H9 (cell line): ENCODE measurements around the gene SMIM36. TPM values are rescaled to one million over a fixed set of nuclear protein-coding genes. Genes with fewer than 3 reads are reported as not detected.

ENCODE experiments used
- DNase-seq: peaks from one replicate; pipeline ENCODE4 v3.0.0-alpha.2; 2017
- H2AFZ ChIP-seq: one replicate; pipeline ENCODE4 v1.6.1; 2013; ENCODE audit warnings: mild to moderate bottlenecking, low read length, control low read depth, moderate library complexity
- H2AK5ac ChIP-seq: 2 replicates; pipeline ENCODE4 v1.6.1; 2013; ENCODE audit warnings: low read length, control low read depth, mixed read lengths; ENCODE audit not compliant: insufficient read length
- H2BK120ac ChIP-seq: one replicate; pipeline ENCODE4 v1.6.1; 2013; ENCODE audit warnings: low read depth, mild to moderate bottlenecking, low read length, control low read depth, inconsistent platforms; ENCODE audit not compliant: poor library complexity, severe bottlenecking
- H2BK12ac ChIP-seq: 2 replicates; pipeline ENCODE4 v1.6.1; 2013; ENCODE audit warnings: low read length, control low read depth, mixed read lengths, low read depth; ENCODE audit not compliant: insufficient read length
- H2BK15ac ChIP-seq: 2 replicates; pipeline ENCODE4 v1.6.1; 2013; ENCODE audit warnings: low read depth, low read length, control low read depth
- H2BK20ac ChIP-seq: one replicate; pipeline ENCODE4 v1.6.1; 2013; ENCODE audit warnings: low read depth, mild to moderate bottlenecking, low read length, control low read depth, inconsistent platforms; ENCODE audit not compliant: poor library complexity, severe bottlenecking
- H2BK5ac ChIP-seq: 2 replicates; pipeline ENCODE4 v1.6.1; 2013; ENCODE audit warnings: low read length, control low read depth, mixed read lengths; ENCODE audit not compliant: insufficient read length
- H3K14ac ChIP-seq: 2 replicates; pipeline ENCODE4 v1.6.1; 2013; ENCODE audit warnings: low read length, control low read depth; ENCODE audit not compliant: insufficient read depth
- H3K18ac ChIP-seq: 2 replicates; pipeline ENCODE4 v1.6.1; 2013; ENCODE audit warnings: low read depth, mild to moderate bottlenecking, mixed read lengths, low read length, control low read depth; ENCODE audit not compliant: insufficient read length
- H3K23ac ChIP-seq: 2 replicates; pipeline ENCODE4 v1.6.1; 2013; ENCODE audit warnings: low read length, control low read depth, mixed read lengths, low read depth; ENCODE audit not compliant: insufficient read length
- H3K23me2 ChIP-seq: 2 replicates; pipeline ENCODE4 v1.6.1; 2013; ENCODE audit warnings: low read depth, mild to moderate bottlenecking, mixed read lengths, low read length, control low read depth; ENCODE audit not compliant: insufficient read length, poor library complexity, severe bottlenecking
- H3K27ac ChIP-seq: 2 replicates; pipeline ENCODE4 v1.5.1; 2013; ENCODE audit warnings: low read length, control low read depth, mixed read lengths, low read depth; ENCODE audit not compliant: insufficient read length
- H3K27me3 ChIP-seq: 2 replicates; pipeline ENCODE4 v1.6.1; 2013; ENCODE audit warnings: low read length, control low read depth, inconsistent platforms; ENCODE audit not compliant: insufficient read depth
- H3K4ac ChIP-seq: 2 replicates; pipeline ENCODE4 v1.6.1; 2013; ENCODE audit warnings: low read depth, mild to moderate bottlenecking, control low read depth, inconsistent platforms, low read length, moderate library complexity
- H3K4me1 ChIP-seq: 2 replicates; pipeline ENCODE4 v1.6.1; 2013; ENCODE audit warnings: low read length, control low read depth, inconsistent platforms; ENCODE audit not compliant: insufficient read depth
- H3K4me2 ChIP-seq: 2 replicates; pipeline ENCODE4 v1.6.1; 2013; ENCODE audit warnings: low read length, control low read depth, mixed read lengths; ENCODE audit not compliant: insufficient read length, insufficient read depth
- H3K56ac ChIP-seq: 2 replicates; pipeline ENCODE4 v1.6.1; 2013; ENCODE audit warnings: low read depth, mild to moderate bottlenecking, mixed read lengths, low read length, control low read depth; ENCODE audit not compliant: insufficient read length
- H3K79me1 ChIP-seq: 2 replicates; pipeline ENCODE4 v1.6.1; 2013; ENCODE audit warnings: low read depth, mild to moderate bottlenecking, moderate library complexity, low read length, control low read depth, inconsistent platforms; ENCODE audit not compliant: insufficient read depth, poor library complexity, severe bottlenecking
- H3K79me2 ChIP-seq: 2 replicates; pipeline ENCODE4 v1.6.1; 2013; ENCODE audit warnings: low read length, control low read depth, inconsistent platforms; ENCODE audit not compliant: insufficient read depth
- H3K9ac ChIP-seq: 2 replicates; pipeline ENCODE4 v1.6.1; 2013; ENCODE audit warnings: low read length, control low read depth, mixed read lengths; ENCODE audit not compliant: insufficient read length; ENCODE audit errors: extremely low read depth
- H3K9me3 ChIP-seq: one replicate; pipeline ENCODE4 v1.6.1; 2013; ENCODE audit warnings: low read depth, low read length, inconsistent platforms; ENCODE audit not compliant: control insufficient read depth
- H3T11ph ChIP-seq: one replicate; pipeline ENCODE4 v1.6.1; 2013; ENCODE audit warnings: mild to moderate bottlenecking, low read length, control low read depth, inconsistent platforms
- H4K20me1 ChIP-seq: one replicate; pipeline ENCODE4 v1.6.1; 2013; ENCODE audit not compliant: control insufficient read depth, insufficient read length, insufficient read depth
- H4K5ac ChIP-seq: 2 replicates; pipeline ENCODE4 v1.6.1; 2013; ENCODE audit warnings: low read depth, mild to moderate bottlenecking, mixed read lengths, low read length, control low read depth; ENCODE audit not compliant: insufficient read length
- H4K8ac ChIP-seq: replicated peaks from 2 replicates; pipeline ENCODE4 v1.6.1; 2013; ENCODE audit warnings: low read length, control low read depth, mixed read lengths, low read depth; ENCODE audit not compliant: insufficient read length
- H4K91ac ChIP-seq: 2 replicates; pipeline ENCODE4 v1.6.1; 2013; ENCODE audit warnings: low read depth, mild to moderate bottlenecking, moderate library complexity, mixed read lengths, low read length, control low read depth; ENCODE audit not compliant: insufficient read length
- H3K27ac Mint-ChIP-seq, 3 experiments: 2 replicates in 2 of 3; 3 replicates in 1 of 3; pipeline ENCODE4 v1.8.0; 2020 to 2021; ENCODE audit warnings: mixed read lengths in 3 of 3, mild to moderate bottlenecking in 1 of 3, moderate library complexity in 1 of 3
- H3K27me3 Mint-ChIP-seq: 2 replicates; pipeline ENCODE4 v1.8.0; 2021; ENCODE audit warnings: low read depth, mild to moderate bottlenecking, moderate library complexity, mixed read lengths
- H3K36me3 Mint-ChIP-seq, 3 experiments: 2 replicates in 2 of 3; 3 replicates in 1 of 3; pipeline ENCODE4 v1.8.0; 2020 to 2021; ENCODE audit warnings: low read depth in 3 of 3, mixed read lengths in 3 of 3; ENCODE audit not compliant: insufficient read depth in 1 of 3
- H3K4me1 Mint-ChIP-seq, 2 experiments: 2 replicates each; pipeline ENCODE4 v1.8.0; 2020; ENCODE audit warnings: mixed read lengths in 2 of 2
- H3K4me3 Mint-ChIP-seq, 2 experiments: 2 replicates in 1 of 2; 3 replicates in 1 of 2; pipeline ENCODE4 v1.8.0; 2020 to 2021; ENCODE audit warnings: mild to moderate bottlenecking in 2 of 2, mixed read lengths in 2 of 2, moderate library complexity in 1 of 2
- H3K9me3 Mint-ChIP-seq, 2 experiments: 2 replicates in 1 of 2; 3 replicates in 1 of 2; pipeline ENCODE4 v1.8.0; 2020; ENCODE audit warnings: mild to moderate bottlenecking in 2 of 2, mixed read lengths in 2 of 2, moderate library complexity in 1 of 2
- total RNA-seq: library from RNA; stranded (reverse); gene quantifications from 2 replicates; pipeline ENCODE4 v1.2.1, GENCODE V29; 2021
- TF ChIP-seq, protein P1 (sequence below): fragments of 200-600 bp; sonication (generic); conservative IDR thresholded peaks from 3 replicates; pipeline ENCODE4 v1.8.0; 2021; ENCODE audit warnings: antibody characterized with exemption, mild to moderate bottlenecking

SMIM36 gene
- total RNA-seq, 1 experiment from 2014 or later = not detected

- no peaks in the 10 kb centered on the region for H3K27me3 ChIP-seq
- H3K36me3 Mint-ChIP-seq = peaks cover 37 to 58% (median 38%) of the 10 kb centered on the region in 3 experiments
- H2BK5ac ChIP-seq = no peak overlapping the region
- H3K23ac ChIP-seq = no peak overlapping the region
- no peaks in the 10 kb centered on the region for H3K9me3 ChIP-seq
- H3K9me3 Mint-ChIP-seq = peaks cover 0 to 4% of the 10 kb centered on the region in 2 experiments; a peak in 1 of 5 replicates
- no peak overlapping the region for H4K91ac ChIP-seq
- peaks cover 12% of the 10 kb centered on the region for H3K79me1 ChIP-seq
- no peak overlapping the region for H4K5ac ChIP-seq
- no peak overlapping the region for H3K27ac Mint-ChIP-seq
- H3K4ac ChIP-seq = no peak overlapping the region
- H3K79me2 ChIP-seq = peaks cover 20% of the 10 kb centered on the region; the same call in 1 of the 2 replicates
- no peak overlapping the region for H3T11ph ChIP-seq
- no peak overlapping the region for H3K4me3 Mint-ChIP-seq
- H2BK12ac ChIP-seq = no peak overlapping the region
- H2AK5ac ChIP-seq = no peak overlapping the region
- TF ChIP-seq, protein P1, sequence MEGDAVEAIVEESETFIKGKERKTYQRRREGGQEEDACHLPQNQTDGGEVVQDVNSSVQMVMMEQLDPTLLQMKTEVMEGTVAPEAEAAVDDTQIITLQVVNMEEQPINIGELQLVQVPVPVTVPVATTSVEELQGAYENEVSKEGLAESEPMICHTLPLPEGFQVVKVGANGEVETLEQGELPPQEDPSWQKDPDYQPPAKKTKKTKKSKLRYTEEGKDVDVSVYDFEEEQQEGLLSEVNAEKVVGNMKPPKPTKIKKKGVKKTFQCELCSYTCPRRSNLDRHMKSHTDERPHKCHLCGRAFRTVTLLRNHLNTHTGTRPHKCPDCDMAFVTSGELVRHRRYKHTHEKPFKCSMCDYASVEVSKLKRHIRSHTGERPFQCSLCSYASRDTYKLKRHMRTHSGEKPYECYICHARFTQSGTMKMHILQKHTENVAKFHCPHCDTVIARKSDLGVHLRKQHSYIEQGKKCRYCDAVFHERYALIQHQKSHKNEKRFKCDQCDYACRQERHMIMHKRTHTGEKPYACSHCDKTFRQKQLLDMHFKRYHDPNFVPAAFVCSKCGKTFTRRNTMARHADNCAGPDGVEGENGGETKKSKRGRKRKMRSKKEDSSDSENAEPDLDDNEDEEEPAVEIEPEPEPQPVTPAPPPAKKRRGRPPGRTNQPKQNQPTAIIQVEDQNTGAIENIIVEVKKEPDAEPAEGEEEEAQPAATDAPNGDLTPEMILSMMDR = no peak
- H2BK15ac ChIP-seq = no peak overlapping the region
- no peak overlapping the region for H4K8ac ChIP-seq
- DNase-seq = no peak
- H4K20me1 ChIP-seq = no peaks in the 10 kb centered on the region
- H3K23me2 ChIP-seq = peaks cover 3% of the 10 kb centered on the region
- H2BK20ac ChIP-seq = no peak overlapping the region
- H3K4me1 Mint-ChIP-seq = peaks cover 20 to 32% of the 10 kb centered on the region in 2 experiments
- H2BK120ac ChIP-seq = no peak overlapping the region
- no peak overlapping the region for H3K4me2 ChIP-seq
- no peak overlapping the region for H3K56ac ChIP-seq
- no peaks in the 10 kb centered on the region; the same call in 1 of the 2 replicates for H3K4me1 ChIP-seq
- no peaks in the 10 kb centered on the region for H3K27me3 Mint-ChIP-seq
- no peak overlapping the region for H3K18ac ChIP-seq
- no peak overlapping the region for H2AFZ ChIP-seq
- no peak overlapping the region for H3K9ac ChIP-seq
- no peak overlapping the region for H3K14ac ChIP-seq
- H3K27ac ChIP-seq = no peak overlapping the region
Observed at GRCh38 chr17:55416000-55416399, 95.3 kb downstream of the SMIM36 start.
